MM.1S (cell line): ENCODE data around the gene METTL25B.

Experiments
- CTCF ChIP-seq: fragments of 300-600 bp; sonication (generic); IDR thresholded peaks from 2 replicates; pipeline ENCODE4 v1.5.1; 2016; ENCODE audit warnings: antibody characterized with exemption, low read length, mixed read lengths
- EZH2 ChIP-seq: fragments of 300-600 bp; sonication (generic); optimal IDR thresholded peaks from 2 replicates; pipeline ENCODE3; 2017; ENCODE audit warnings: low read depth, mild to moderate bottlenecking, antibody characterized with exemption, low read length, mixed read lengths
- EZH2phosphoT487 ChIP-seq: fragments of 300-600 bp; sonication (generic); IDR thresholded peaks from 2 replicates; pipeline ENCODE4 v1.6.1; 2018; ENCODE audit warnings: antibody characterized with exemption, low read length

GRCh38 chr1:156698995-156699394 lies 29.3 kb upstream of the METTL25B start:
- TF ChIP-seq CTCF, result no peak
- TF ChIP-seq EZH2, result no peak
- TF ChIP-seq EZH2phosphoT487, result no peak
